Panc1 (cell line): ENCODE measurements around the gene NEURL2. TPM values are rescaled to one million over a fixed set of nuclear protein-coding genes. Genes with fewer than 3 reads are reported as not detected.

Experiments
- ATAC-seq: fragments of 200-7000 bp; cut with Tn5 transposase; 2 replicates; pipeline ENCODE4 v1.9.1; 2020; ENCODE audit warnings: mild to moderate bottlenecking, moderate library complexity
- BruUV-seq: library from RNA; stranded (reverse); fragments of 400-500 nt; replicated peaks from 2 replicates; lab custom pipeline; 2021; lab: Mats Ljungman, UMichigan
- CTCF ChIA-PET: fragments of 300-600 bp; sonication (Branson Sonifier 250); formaldehyde crosslinking; loops from one replicate; lab custom pipeline; 2022; ENCODE audit warnings: antibody characterized with exemption; lab: Charles Lee
- POLR2A ChIA-PET: fragments of 300-600 bp; sonication (Branson Sonifier 250); formaldehyde crosslinking; loops from one replicate; lab custom pipeline; 2022; ENCODE audit warnings: antibody characterized with exemption; lab: Charles Lee
- DNase-seq: peaks from one replicate; pipeline ENCODE4 v3.0.0-alpha.2; 2010; ENCODE audit warnings: low read depth, low spot score
- H3K27ac ChIP-seq: 2 replicates; pipeline ENCODE4 v1.5.1; 2011; ENCODE audit warnings: mild to moderate bottlenecking, low read length, inconsistent platforms
- H3K27me3 ChIP-seq: fragments of 200-500 bp; sonication (Bioruptor generic); 2 replicates; pipeline ENCODE4 v1.6.0; 2014; ENCODE audit warnings: low read length, inconsistent platforms; ENCODE audit not compliant: control insufficient read depth, insufficient read depth
- H3K36me3 ChIP-seq: fragments of 200-500 bp; sonication (Bioruptor generic); 2 replicates; pipeline ENCODE4 v1.5.1; 2014; ENCODE audit warnings: inconsistent platforms, mild to moderate bottlenecking, low read length, moderate library complexity; ENCODE audit not compliant: control insufficient read depth, insufficient read depth
- H3K4me1 ChIP-seq: 2 replicates; pipeline ENCODE4 v1.5.1; 2011; ENCODE audit warnings: inconsistent platforms, mild to moderate bottlenecking, low read length, moderate library complexity; ENCODE audit not compliant: control insufficient read depth, insufficient read depth
- H3K4me3 ChIP-seq, 2 experiments: 2 replicates each; pipeline ENCODE4 v1.5.1; 2011 to 2012; ENCODE audit warnings: low read depth in 2 of 2, low read length in 2 of 2, mild to moderate bottlenecking in 2 of 2, inconsistent platforms in 1 of 2, moderate library complexity in 1 of 2
- H3K9me3 ChIP-seq: fragments of 200-500 bp; sonication (Bioruptor generic); 2 replicates; pipeline ENCODE4 v1.5.1; 2014; ENCODE audit warnings: low read depth, mild to moderate bottlenecking, inconsistent platforms, low read length, moderate library complexity; ENCODE audit not compliant: control insufficient read depth, insufficient read depth
- POLR2AphosphoS5 ChIP-seq: IDR thresholded peaks from 2 replicates; pipeline ENCODE4 v1.6.1; 2012; ENCODE audit warnings: mild to moderate bottlenecking, low read depth, low read length, moderate library complexity
- SIN3A ChIP-seq: IDR thresholded peaks from 2 replicates; pipeline ENCODE4 v1.6.1; 2012; ENCODE audit warnings: low read depth, mild to moderate bottlenecking, low read length, moderate library complexity, borderline replicate concordance; ENCODE audit not compliant: insufficient read depth
- TCF7L2 ChIP-seq: IDR thresholded peaks from 2 replicates; pipeline ENCODE4 v1.6.1; 2011; ENCODE audit warnings: mild to moderate bottlenecking, low read depth, low read length, inconsistent platforms
- in situ Hi-C: cut with HindIII; loops from 2 replicates; pipeline ENCODE4 v1.10.0; 2016; ENCODE audit warnings: low sequenced_read_pairs, low pct_unique_long_range_greater_than_20kb
- intact Hi-C: fragments of 100-400 bp; cut with micrococcal nuclease; formaldehyde crosslinking; loops from one replicate; pipeline ENCODE4 v1.10.0; 2022; ENCODE audit not compliant: unreplicated experiment
- total RNA-seq: library from RNA; stranded (reverse); gene quantifications from one replicate; pipeline ENCODE4 v1.2.1, GENCODE V29; 2021; ENCODE audit not compliant: unreplicated experiment
- TF ChIP-seq, protein P1 (sequence below): fragments of 450-650 bp; IDR thresholded peaks from 2 replicates; pipeline ENCODE4 v1.5.1; 2017; ENCODE audit warnings: mild to moderate bottlenecking
- TF ChIP-seq, protein P2 (sequence below), 2 experiments: IDR thresholded peaks; 2 replicates each; pipeline ENCODE4 v1.6.1; 2011 to 2012; ENCODE audit warnings: low read depth in 2 of 2, control low read depth in 1 of 2, low read length in 1 of 2, mild to moderate bottlenecking in 1 of 2, moderate library complexity in 1 of 2; ENCODE audit not compliant: insufficient read depth in 1 of 2

NEURL2 gene
- total RNA-seq, 1 experiment from 2014 or later = 3.0 TPM

DNA sequence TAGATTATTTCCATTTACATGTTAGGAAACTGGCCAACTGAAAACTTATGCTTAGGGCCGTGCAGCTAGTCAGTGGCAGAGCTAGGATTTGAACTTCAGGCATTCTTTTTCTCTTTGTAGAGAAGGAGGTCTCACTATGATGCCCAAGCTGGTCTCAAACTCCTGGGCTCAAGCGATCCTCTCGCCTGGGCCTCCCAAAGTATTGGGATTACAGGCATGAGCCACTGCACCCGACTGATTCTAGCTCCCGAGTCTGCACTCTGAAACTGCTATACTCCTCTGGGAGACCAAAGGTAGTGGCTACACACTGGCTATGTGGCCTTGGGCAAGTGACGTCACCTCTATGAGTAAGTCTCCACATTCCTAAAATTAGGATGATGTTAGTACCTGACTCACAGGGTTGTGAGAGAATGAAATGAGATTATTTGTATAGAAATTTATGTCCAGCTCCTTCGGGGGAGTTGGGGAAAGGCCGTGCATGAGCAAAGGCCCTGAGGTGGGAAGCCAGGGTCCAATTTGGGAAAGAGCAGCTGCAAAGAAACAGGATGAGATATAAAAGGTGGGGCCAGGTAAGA, 14.6 kb upstream of the NEURL2 start:
- ChIA-PET POLR2A (interaction anchor here (1.1 kb wide), 1 partner anchor 19 kb away, joined by 6 read pairs; no protein-coding TSS in a partner anchor), CTCF (interaction anchor here (0.5 to 1.5 kb wide), 3 partner anchors 13 to 54 kb away, joined by 3 to 4 read pairs (median 3); no protein-coding TSS in a partner anchor)
- DNase-seq (peak; percentile 58), ATAC-seq (peak; percentile 69)
- TF ChIP-seq, protein P1, sequence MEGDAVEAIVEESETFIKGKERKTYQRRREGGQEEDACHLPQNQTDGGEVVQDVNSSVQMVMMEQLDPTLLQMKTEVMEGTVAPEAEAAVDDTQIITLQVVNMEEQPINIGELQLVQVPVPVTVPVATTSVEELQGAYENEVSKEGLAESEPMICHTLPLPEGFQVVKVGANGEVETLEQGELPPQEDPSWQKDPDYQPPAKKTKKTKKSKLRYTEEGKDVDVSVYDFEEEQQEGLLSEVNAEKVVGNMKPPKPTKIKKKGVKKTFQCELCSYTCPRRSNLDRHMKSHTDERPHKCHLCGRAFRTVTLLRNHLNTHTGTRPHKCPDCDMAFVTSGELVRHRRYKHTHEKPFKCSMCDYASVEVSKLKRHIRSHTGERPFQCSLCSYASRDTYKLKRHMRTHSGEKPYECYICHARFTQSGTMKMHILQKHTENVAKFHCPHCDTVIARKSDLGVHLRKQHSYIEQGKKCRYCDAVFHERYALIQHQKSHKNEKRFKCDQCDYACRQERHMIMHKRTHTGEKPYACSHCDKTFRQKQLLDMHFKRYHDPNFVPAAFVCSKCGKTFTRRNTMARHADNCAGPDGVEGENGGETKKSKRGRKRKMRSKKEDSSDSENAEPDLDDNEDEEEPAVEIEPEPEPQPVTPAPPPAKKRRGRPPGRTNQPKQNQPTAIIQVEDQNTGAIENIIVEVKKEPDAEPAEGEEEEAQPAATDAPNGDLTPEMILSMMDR = no peak
- TF ChIP-seq, protein P2, sequence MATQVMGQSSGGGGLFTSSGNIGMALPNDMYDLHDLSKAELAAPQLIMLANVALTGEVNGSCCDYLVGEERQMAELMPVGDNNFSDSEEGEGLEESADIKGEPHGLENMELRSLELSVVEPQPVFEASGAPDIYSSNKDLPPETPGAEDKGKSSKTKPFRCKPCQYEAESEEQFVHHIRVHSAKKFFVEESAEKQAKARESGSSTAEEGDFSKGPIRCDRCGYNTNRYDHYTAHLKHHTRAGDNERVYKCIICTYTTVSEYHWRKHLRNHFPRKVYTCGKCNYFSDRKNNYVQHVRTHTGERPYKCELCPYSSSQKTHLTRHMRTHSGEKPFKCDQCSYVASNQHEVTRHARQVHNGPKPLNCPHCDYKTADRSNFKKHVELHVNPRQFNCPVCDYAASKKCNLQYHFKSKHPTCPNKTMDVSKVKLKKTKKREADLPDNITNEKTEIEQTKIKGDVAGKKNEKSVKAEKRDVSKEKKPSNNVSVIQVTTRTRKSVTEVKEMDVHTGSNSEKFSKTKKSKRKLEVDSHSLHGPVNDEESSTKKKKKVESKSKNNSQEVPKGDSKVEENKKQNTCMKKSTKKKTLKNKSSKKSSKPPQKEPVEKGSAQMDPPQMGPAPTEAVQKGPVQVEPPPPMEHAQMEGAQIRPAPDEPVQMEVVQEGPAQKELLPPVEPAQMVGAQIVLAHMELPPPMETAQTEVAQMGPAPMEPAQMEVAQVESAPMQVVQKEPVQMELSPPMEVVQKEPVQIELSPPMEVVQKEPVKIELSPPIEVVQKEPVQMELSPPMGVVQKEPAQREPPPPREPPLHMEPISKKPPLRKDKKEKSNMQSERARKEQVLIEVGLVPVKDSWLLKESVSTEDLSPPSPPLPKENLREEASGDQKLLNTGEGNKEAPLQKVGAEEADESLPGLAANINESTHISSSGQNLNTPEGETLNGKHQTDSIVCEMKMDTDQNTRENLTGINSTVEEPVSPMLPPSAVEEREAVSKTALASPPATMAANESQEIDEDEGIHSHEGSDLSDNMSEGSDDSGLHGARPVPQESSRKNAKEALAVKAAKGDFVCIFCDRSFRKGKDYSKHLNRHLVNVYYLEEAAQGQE (IDR thresholded peaks at IDR 0.05; ENCODE audit: insufficient read depth in 1 of 2, low read depth in 2 of 2, low read length in 1 of 2) = no peak
- TF ChIP-seq SIN3A (no peak), POLR2AphosphoS5 (no peak), TCF7L2 (no peak)
- Histone ChIP-seq H3K4me1 (peaks cover 8% of the 10 kb centered on the region), H3K9me3 (no peaks in the 10 kb centered on the region), H3K4me3 (no peak overlapping the region), H3K27me3 (no peaks in the 10 kb centered on the region), H3K36me3 (no peaks in the 10 kb centered on the region), H3K27ac (no peak overlapping the region)
- BruUV-seq = no TSS peak
- in situ Hi-C loops = no loop called here
- intact Hi-C loops = no loop called here

DNA sequence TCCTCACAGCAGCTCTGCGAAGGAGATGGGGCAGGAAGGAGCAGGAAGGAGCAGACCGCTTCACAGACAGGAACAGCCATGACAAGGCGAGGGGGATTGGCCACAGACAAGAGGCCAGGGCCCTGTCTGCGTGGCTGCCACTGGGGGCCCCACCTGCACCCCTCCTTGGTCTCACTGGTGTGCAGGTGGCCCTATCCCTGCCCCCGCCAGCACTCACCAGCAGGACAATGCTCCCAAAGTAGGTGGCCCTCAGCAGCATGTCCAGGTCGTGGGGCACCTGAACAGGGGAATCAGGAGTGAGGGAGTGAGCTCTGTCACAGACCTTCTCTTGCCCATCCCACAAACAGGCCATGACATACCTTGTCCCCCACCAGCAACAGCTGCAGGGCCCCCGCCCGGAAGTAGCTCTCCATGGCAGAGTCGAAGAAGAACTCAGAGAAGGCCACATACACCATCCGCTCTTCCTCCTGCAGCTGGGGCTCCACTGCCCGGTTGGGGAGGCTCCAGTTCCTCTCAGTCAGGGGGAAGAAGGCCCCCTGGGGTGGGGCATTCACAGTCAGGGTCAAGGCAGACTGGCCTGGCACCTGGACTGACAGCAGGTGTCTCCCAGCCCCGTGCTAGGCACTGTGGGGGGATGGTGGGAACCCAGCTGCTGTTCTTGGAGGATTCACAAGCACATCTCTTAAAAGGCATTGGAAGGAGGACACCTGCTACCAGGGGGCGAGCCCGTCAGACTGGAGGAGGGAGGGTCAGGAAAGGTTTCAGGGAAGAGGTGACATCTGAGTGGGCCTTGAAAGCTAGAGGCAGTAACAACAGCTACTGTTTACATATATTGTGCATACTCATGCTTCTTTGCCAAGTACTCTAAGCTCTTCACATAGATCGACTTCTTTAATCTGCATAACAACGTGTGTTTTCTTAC, 13.8 kb upstream of the NEURL2 start:
- Histone ChIP-seq H3K36me3 (no peaks in the 10 kb centered on the region), H3K4me3 (no peak overlapping the region), H3K27me3 (no peaks in the 10 kb centered on the region), H3K9me3 (no peaks in the 10 kb centered on the region), H3K27ac (no peak overlapping the region), H3K4me1 (peaks cover 4% of the 10 kb centered on the region)
- CTCF ChIA-PET = interaction anchor here (0.5 to 1.5 kb wide), 2 partner anchors 12 to 53 kb away, joined by 3 to 4 read pairs; no protein-coding TSS in a partner anchor
- in situ Hi-C loops (no loop called here), intact Hi-C loops (no loop called here)
- POLR2A ChIA-PET = interaction anchor here (0.5 to 1.1 kb wide), 2 partner anchors 20 to 30 kb away, joined by 6 to 14 read pairs; no protein-coding TSS in a partner anchor
- no TSS peak for BruUV-seq
- no peak for DNase-seq
- ATAC-seq = no peak
- TF ChIP-seq, protein P2 (IDR thresholded peaks at IDR 0.05; ENCODE audit: insufficient read depth in 1 of 2, low read depth in 2 of 2, low read length in 1 of 2) = no peak
- TF ChIP-seq, protein P1 = no peak
